Measurements from ENCODE around the gene KRTAP19-6. TPM values are rescaled to one million over a fixed set of nuclear protein-coding genes. Genes with fewer than 3 reads are reported as not detected.

The KRTAP19-6 gene
- total RNA-seq, 2 experiments from 2014 or later = not detected

DNA sequence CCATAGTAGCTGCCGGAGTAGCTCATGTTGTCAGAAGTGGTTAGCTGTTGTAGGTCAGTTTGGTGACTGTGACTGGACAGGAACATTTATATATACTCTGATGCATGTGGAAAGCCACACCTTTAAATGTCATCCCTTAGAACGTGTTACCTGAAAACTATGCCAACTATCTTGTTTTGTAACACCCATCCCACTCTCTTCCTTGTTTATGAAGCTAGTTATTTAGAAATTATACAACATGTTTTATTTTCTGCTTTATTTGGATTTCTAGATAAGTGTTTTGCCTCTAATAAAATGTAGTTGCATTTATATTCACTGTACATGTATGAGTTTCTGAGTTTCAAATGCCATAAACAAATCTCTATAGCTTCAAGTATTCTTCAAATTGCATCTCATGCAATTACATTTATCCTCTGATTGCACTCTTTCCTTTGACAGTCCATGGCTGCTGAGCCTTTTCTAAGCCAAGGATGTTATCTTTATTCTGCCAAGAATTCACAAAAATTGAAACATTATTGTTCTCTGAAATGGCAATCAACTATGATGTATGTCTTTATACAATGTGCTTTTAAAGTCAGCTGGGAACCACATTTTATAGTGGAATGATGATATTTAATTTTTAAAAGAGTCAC is 19.7 kb upstream of the KRTAP19-6 start, which contains the start of gene KRTAP19-7:
KRTAP19-7 (minus strand) TSS at position 51 of the 632 bp plus-strand sequence; CDS start at position 26, 25 bp downstream.
- H3K27ac Mint-ChIP-seq = no peak within 1 kb of the TSS
- TF ChIP-seq, protein P1, sequence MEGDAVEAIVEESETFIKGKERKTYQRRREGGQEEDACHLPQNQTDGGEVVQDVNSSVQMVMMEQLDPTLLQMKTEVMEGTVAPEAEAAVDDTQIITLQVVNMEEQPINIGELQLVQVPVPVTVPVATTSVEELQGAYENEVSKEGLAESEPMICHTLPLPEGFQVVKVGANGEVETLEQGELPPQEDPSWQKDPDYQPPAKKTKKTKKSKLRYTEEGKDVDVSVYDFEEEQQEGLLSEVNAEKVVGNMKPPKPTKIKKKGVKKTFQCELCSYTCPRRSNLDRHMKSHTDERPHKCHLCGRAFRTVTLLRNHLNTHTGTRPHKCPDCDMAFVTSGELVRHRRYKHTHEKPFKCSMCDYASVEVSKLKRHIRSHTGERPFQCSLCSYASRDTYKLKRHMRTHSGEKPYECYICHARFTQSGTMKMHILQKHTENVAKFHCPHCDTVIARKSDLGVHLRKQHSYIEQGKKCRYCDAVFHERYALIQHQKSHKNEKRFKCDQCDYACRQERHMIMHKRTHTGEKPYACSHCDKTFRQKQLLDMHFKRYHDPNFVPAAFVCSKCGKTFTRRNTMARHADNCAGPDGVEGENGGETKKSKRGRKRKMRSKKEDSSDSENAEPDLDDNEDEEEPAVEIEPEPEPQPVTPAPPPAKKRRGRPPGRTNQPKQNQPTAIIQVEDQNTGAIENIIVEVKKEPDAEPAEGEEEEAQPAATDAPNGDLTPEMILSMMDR (IDR thresholded peaks at IDR 0.05) = no peak
- CTCF ChIA-PET = no interaction called here
- POLR2A ChIA-PET = no interaction called here
- H3K4me3 Mint-ChIP-seq = no peak within 1 kb of the TSS
- H3K4me1 Mint-ChIP-seq (ENCODE audit: low read depth) = no peaks in the 10 kb centered on the region
- no peaks in the 10 kb centered on the region for H3K36me3 Mint-ChIP-seq (ENCODE audit: low read depth)
- no peak for ATAC-seq
- no peaks in the 10 kb centered on the region for H3K9me3 Mint-ChIP-seq
- DNase-seq = no peak
- no peaks in the 10 kb centered on the region for H3K27me3 Mint-ChIP-seq
- intact Hi-C loops (cut with micrococcal nuclease) = no loop called here

DNA sequence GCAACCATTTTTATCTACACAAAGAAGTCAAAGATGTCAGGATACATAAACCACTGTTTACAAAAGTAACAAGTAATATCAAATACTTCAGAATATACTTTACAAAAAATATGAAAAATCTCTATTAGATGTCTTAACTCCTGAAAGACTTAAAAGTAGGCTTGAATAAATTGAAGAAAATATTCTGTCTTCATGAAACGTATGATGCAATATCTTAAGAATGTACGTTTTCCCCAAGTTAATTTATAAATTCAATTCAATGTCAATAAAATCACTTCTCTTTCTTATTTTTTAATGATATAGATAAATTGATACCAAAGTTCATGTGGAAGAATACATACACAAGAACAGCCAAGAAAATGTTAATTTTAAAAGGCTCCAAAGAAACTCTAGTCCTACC is 13.4 kb upstream of the KRTAP19-6 start:
- intact Hi-C loops (cut with micrococcal nuclease) = no loop called here
- no peak for DNase-seq
- no peak overlapping the region for H3K27ac Mint-ChIP-seq
- TF ChIP-seq, protein P1 (IDR thresholded peaks at IDR 0.05) = no peak
- no peak overlapping the region for H3K4me3 Mint-ChIP-seq
- H3K36me3 Mint-ChIP-seq (ENCODE audit: low read depth) = no peaks in the 10 kb centered on the region
- peaks cover 3% of the 10 kb centered on the region for H3K9me3 Mint-ChIP-seq
- no peaks in the 10 kb centered on the region for H3K27me3 Mint-ChIP-seq
- H3K4me1 Mint-ChIP-seq (ENCODE audit: low read depth) = no peaks in the 10 kb centered on the region
- ChIA-PET POLR2A (no interaction called here), CTCF (no interaction called here)
- no peak for ATAC-seq

DNA sequence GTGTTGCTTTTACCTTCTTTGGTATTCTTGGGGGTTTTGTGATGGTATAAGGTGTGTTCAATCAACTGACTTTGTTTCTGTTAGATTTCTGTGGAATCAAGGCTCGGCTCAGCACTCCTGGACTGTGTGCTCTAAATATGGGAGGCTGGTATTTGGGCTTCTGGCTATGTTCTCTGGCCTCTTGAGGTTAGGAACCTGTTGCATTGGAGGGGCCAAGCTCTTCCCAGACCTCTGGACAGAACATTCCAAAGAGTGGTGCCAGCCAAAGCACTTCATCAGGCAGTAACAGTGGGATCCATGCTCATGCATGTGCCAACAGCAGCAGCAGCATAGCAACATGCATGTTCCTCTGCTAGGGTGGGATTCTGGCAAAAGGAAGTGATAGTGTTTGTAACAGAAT is 11.1 kb upstream of the KRTAP19-6 start:
- CTCF ChIA-PET = no interaction called here
- H3K27ac Mint-ChIP-seq = no peak overlapping the region
- DNase-seq (no peak), ATAC-seq (no peak)
- H3K27me3 Mint-ChIP-seq = peaks cover 3% of the 10 kb centered on the region
- H3K36me3 Mint-ChIP-seq (ENCODE audit: low read depth) = no peaks in the 10 kb centered on the region
- POLR2A ChIA-PET = no interaction called here
- H3K4me3 Mint-ChIP-seq = no peak overlapping the region
- TF ChIP-seq, protein P1 (IDR thresholded peaks at IDR 0.05) = no peak
- H3K4me1 Mint-ChIP-seq (ENCODE audit: low read depth) = no peaks in the 10 kb centered on the region
- intact Hi-C loops (cut with micrococcal nuclease) = no loop called here
- H3K9me3 Mint-ChIP-seq = peaks cover 3% of the 10 kb centered on the region

DNA sequence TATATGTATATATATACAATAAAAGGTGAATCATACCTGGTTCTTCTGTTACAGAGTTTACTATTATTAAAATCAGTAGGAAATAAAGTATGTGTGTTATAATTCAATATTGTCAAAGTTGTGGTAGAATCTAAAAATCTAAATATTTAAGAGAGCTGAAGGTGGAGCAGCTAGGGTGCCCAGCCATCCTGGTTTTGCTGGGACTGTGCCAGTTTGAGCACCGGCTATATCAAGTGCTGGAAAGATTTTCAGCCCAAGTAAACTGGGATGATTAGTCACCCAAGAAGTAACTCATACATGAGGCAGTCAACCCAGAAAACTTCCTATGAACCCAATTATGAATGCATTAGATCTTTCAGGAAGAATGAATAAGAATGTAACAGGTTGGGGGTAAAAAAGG is 22.8 kb downstream of the KRTAP19-6 start:
- Mint-ChIP-seq H3K9me3 (peaks cover 3% of the 10 kb centered on the region), H3K27me3 (peaks cover 2% of the 10 kb centered on the region), H3K36me3 (ENCODE audit: low read depth) (no peaks in the 10 kb centered on the region), H3K27ac (no peak overlapping the region), H3K4me3 (no peak overlapping the region), H3K4me1 (ENCODE audit: low read depth) (no peaks in the 10 kb centered on the region)
- TF ChIP-seq, protein P1 (IDR thresholded peaks at IDR 0.05) = no peak
- intact Hi-C loops (cut with micrococcal nuclease) = no loop called here
- ChIA-PET POLR2A (no interaction called here), CTCF (interaction anchor here (1.9 kb wide), 1 partner anchor 13 kb away, joined by 4 read pairs; no protein-coding TSS in a partner anchor)
- no peak for DNase-seq
- no peak for ATAC-seq

DNA sequence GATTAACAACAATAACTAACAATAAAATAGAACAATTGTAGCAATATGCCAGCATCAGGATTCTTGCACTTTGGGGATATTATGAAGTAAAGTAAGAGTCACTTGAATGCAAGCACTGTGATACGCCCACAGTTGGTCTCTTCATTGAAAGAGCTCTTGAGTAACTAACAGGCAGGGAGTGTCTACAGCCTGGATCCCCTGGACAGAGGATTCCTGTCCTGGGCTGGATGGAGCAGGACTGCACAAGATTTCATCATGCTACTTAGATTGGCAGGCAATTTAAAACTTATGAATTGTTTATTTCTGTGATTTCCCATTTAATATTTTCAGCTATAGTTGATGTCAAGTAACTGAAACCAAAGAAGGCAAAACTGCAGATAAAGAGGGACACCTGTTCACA is 26.0 kb downstream of the KRTAP19-6 start:
- Mint-ChIP-seq H3K27me3 (peaks cover 2% of the 10 kb centered on the region), H3K4me3 (no peak overlapping the region), H3K27ac (no peak overlapping the region), H3K9me3 (peaks cover 3% of the 10 kb centered on the region), H3K36me3 (ENCODE audit: low read depth) (no peaks in the 10 kb centered on the region), H3K4me1 (ENCODE audit: low read depth) (no peaks in the 10 kb centered on the region)
- POLR2A ChIA-PET = no interaction called here
- intact Hi-C loops (cut with micrococcal nuclease) = no loop called here
- TF ChIP-seq, protein P1 (IDR thresholded peaks at IDR 0.05) = no peak
- ATAC-seq = no peak
- DNase-seq = no peak
- CTCF ChIA-PET = no interaction called here

Measured in activated CD8-positive, alpha-beta T cell treated with anti-CD3 and anti-CD28 coated beads for 36 hours (primary cell).